Neural cell (in vitro differentiated cells): ENCODE results near the gene RGS19. TPM values are rescaled to one million over a fixed set of nuclear protein-coding genes. Genes with fewer than 3 reads are reported as not detected.

Experiments used
- H2AFZ ChIP-seq: fragments of 200-600, 300-800 bp; sonication (generic), shearing (Covaris generic); 2 replicates; pipeline ENCODE4 v1.6.0; 2014; ENCODE audit warnings: low read depth, mild to moderate bottlenecking, antibody characterized with exemption, low read length, moderate library complexity
- H3F3A ChIP-seq: fragments of 200-600 bp; shearing (Covaris generic); 2 replicates; pipeline ENCODE4 v1.6.1; 2016; ENCODE audit warnings: mild to moderate bottlenecking, moderate library complexity, mixed read lengths, antibody characterized with exemption, low read length; ENCODE audit not compliant: insufficient read depth, poor library complexity, severe bottlenecking
- H3K27ac ChIP-seq: fragments of 200-600, 300-800 bp; sonication (generic), shearing (Covaris generic); 2 replicates; pipeline ENCODE4 v1.5.1; 2014; ENCODE audit warnings: mild to moderate bottlenecking, low read length, moderate library complexity
- H3K27me3 ChIP-seq: fragments of 300-800, 200-600 bp; sonication (generic), shearing (Covaris generic); 2 replicates; pipeline ENCODE4 v1.6.0; 2014; ENCODE audit warnings: mild to moderate bottlenecking, low read depth, low read length, moderate library complexity; ENCODE audit not compliant: insufficient read depth
- H3K36me3 ChIP-seq: fragments of 300-800, 200-600 bp; sonication (generic), shearing (Covaris generic); 2 replicates; pipeline ENCODE4 v1.5.1; 2014; ENCODE audit warnings: mild to moderate bottlenecking, antibody characterized with exemption, low read length, moderate library complexity; ENCODE audit not compliant: insufficient read depth
- H3K4me2 ChIP-seq: fragments of 300-800, 200-600 bp; sonication (generic), shearing (Covaris generic); 2 replicates; pipeline ENCODE4 v1.6.0; 2014; ENCODE audit warnings: mild to moderate bottlenecking, low read length
- H3K4me3 ChIP-seq: fragments of 300-800, 200-600 bp; sonication (generic), shearing (Covaris generic); 2 replicates; pipeline ENCODE4 v1.5.1; 2014; ENCODE audit warnings: mild to moderate bottlenecking, low read length, moderate library complexity
- H3K79me2 ChIP-seq: fragments of 200-600 bp; shearing (Covaris generic); replicated peaks from 2 replicates; pipeline ENCODE4 v1.6.0; 2014; ENCODE audit warnings: mild to moderate bottlenecking, low read length, moderate library complexity; ENCODE audit not compliant: insufficient read depth
- H3K9ac ChIP-seq: fragments of 300-800, 200-600 bp; sonication (generic), shearing (Covaris generic); 2 replicates; pipeline ENCODE4 v1.6.1; 2016; ENCODE audit warnings: mild to moderate bottlenecking, low read length, mixed read lengths
- H3K9me2 ChIP-seq: fragments of 200-600 bp; shearing (Covaris generic); 2 replicates; pipeline ENCODE4 v1.6.1; 2016; ENCODE audit warnings: mild to moderate bottlenecking, low read length, mixed read lengths; ENCODE audit not compliant: insufficient read depth
- H3K9me3 ChIP-seq: fragments of 200-600, 300-800 bp; sonication (generic), shearing (Covaris generic); 2 replicates; pipeline ENCODE4 v1.6.1; 2016; ENCODE audit warnings: mild to moderate bottlenecking, mixed run types, low read length, moderate library complexity, mixed read lengths
- H4K20me1 ChIP-seq: fragments of 200-600 bp; shearing (Covaris generic); 2 replicates; pipeline ENCODE4 v1.6.1; 2016; ENCODE audit warnings: mild to moderate bottlenecking, mixed run types; ENCODE audit not compliant: insufficient read depth
- EP300 ChIP-seq: fragments of 450-650 bp; conservative IDR thresholded peaks from 2 replicates; pipeline ENCODE4 v1.6.1; 2014; ENCODE audit warnings: antibody characterized with exemption, mild to moderate bottlenecking, moderate library complexity; ENCODE audit not compliant: poor library complexity, severe bottlenecking
- EZH2 ChIP-seq: fragments of 200-600, 300-800 bp; shearing (Covaris generic), sonication (generic); IDR thresholded peaks from 2 replicates; pipeline ENCODE4 v1.6.1; 2014; ENCODE audit warnings: antibody characterized with exemption, low read length, borderline replicate concordance, mild to moderate bottlenecking; ENCODE audit not compliant: insufficient read depth, poor library complexity, severe bottlenecking
- MXI1 ChIP-seq: fragments of 450-650 bp; conservative IDR thresholded peaks from 2 replicates; pipeline ENCODE4 v1.6.1; 2014; ENCODE audit warnings: antibody characterized with exemption, mild to moderate bottlenecking; ENCODE audit not compliant: poor library complexity, severe bottlenecking
- POLR2AphosphoS5 ChIP-seq: IDR thresholded peaks from 2 replicates; pipeline ENCODE4 v1.6.1; 2012
- RAD21 ChIP-seq: fragments of 450-650 bp; conservative IDR thresholded peaks from 2 replicates; pipeline ENCODE4 v1.6.1; 2014; ENCODE audit warnings: antibody characterized with exemption, mild to moderate bottlenecking, moderate library complexity
- SMC3 ChIP-seq: fragments of 450-650 bp; conservative IDR thresholded peaks from 2 replicates; pipeline ENCODE4 v1.6.1; 2014; ENCODE audit warnings: antibody characterized with exemption, mild to moderate bottlenecking, moderate library complexity; ENCODE audit not compliant: poor library complexity
- TAF1 ChIP-seq: IDR thresholded peaks from 2 replicates; pipeline ENCODE4 v1.6.1; 2012; ENCODE audit warnings: low read depth
- polyA plus RNA-seq: library from polyadenylated mRNA; depleted of rRNA; stranded (reverse); fragments of >200 nt; gene quantifications from 2 replicates; pipeline ENCODE4 v1.2.3, GENCODE V29; 2014
- TF ChIP-seq, protein P1 (sequence below): fragments of 450-650 bp; IDR thresholded peaks from 2 replicates; pipeline ENCODE4 v1.5.1; 2014; ENCODE audit warnings: antibody characterized with exemption, mild to moderate bottlenecking, moderate library complexity; ENCODE audit not compliant: poor library complexity, severe bottlenecking
- TF ChIP-seq, protein P2 (sequence below): IDR thresholded peaks from 2 replicates; pipeline ENCODE4 v1.6.1; 2012; ENCODE audit warnings: borderline replicate concordance

The RGS19 gene
- polyA plus RNA-seq, 1 donor from 2014 or later: 3.4 TPM

DNA sequence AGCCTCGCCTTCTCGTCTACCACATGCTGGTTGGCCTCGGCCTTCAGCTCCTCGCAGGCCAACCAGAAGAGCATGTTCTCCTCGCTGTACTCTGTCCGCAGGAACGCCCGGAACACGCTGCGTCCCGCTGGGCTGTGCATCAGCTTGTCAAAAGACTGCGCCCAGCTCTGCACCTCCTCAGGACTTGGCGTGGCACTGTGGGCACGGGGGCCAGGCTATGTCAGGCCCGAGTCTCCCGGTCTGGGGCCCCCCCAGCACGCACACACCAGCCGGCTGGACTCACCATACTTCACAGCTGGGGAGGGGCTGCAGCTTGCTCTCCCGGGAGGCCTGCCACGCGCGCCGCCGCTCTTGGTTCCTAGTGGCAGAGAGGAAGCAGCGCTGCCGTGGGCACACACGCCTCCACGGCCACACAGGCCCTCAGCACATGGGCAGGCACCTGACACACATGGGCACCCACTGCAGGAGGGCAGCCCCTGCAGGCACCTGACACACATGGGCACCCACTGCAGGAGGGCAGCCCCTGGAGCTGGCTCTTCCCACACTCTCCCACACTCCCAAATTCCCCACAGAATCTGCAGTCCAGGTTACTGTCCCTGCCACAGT lies 5.0 kb downstream of the RGS19 start:
- no peak for TF ChIP-seq TAF1
- no peak for TF ChIP-seq MXI1
- no peak for TF ChIP-seq EP300
- no peak for TF ChIP-seq RAD21
- TF ChIP-seq, protein P1, sequence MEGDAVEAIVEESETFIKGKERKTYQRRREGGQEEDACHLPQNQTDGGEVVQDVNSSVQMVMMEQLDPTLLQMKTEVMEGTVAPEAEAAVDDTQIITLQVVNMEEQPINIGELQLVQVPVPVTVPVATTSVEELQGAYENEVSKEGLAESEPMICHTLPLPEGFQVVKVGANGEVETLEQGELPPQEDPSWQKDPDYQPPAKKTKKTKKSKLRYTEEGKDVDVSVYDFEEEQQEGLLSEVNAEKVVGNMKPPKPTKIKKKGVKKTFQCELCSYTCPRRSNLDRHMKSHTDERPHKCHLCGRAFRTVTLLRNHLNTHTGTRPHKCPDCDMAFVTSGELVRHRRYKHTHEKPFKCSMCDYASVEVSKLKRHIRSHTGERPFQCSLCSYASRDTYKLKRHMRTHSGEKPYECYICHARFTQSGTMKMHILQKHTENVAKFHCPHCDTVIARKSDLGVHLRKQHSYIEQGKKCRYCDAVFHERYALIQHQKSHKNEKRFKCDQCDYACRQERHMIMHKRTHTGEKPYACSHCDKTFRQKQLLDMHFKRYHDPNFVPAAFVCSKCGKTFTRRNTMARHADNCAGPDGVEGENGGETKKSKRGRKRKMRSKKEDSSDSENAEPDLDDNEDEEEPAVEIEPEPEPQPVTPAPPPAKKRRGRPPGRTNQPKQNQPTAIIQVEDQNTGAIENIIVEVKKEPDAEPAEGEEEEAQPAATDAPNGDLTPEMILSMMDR: no peak
- no peak for TF ChIP-seq SMC3
- TF ChIP-seq POLR2AphosphoS5: no peak
- TF ChIP-seq, protein P2, sequence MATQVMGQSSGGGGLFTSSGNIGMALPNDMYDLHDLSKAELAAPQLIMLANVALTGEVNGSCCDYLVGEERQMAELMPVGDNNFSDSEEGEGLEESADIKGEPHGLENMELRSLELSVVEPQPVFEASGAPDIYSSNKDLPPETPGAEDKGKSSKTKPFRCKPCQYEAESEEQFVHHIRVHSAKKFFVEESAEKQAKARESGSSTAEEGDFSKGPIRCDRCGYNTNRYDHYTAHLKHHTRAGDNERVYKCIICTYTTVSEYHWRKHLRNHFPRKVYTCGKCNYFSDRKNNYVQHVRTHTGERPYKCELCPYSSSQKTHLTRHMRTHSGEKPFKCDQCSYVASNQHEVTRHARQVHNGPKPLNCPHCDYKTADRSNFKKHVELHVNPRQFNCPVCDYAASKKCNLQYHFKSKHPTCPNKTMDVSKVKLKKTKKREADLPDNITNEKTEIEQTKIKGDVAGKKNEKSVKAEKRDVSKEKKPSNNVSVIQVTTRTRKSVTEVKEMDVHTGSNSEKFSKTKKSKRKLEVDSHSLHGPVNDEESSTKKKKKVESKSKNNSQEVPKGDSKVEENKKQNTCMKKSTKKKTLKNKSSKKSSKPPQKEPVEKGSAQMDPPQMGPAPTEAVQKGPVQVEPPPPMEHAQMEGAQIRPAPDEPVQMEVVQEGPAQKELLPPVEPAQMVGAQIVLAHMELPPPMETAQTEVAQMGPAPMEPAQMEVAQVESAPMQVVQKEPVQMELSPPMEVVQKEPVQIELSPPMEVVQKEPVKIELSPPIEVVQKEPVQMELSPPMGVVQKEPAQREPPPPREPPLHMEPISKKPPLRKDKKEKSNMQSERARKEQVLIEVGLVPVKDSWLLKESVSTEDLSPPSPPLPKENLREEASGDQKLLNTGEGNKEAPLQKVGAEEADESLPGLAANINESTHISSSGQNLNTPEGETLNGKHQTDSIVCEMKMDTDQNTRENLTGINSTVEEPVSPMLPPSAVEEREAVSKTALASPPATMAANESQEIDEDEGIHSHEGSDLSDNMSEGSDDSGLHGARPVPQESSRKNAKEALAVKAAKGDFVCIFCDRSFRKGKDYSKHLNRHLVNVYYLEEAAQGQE: no peak
- TF ChIP-seq EZH2: no peak
- H4K20me1 ChIP-seq: no peaks in the 10 kb centered on the region
- no peak overlapping the region for H3K4me3 ChIP-seq
- no peaks in the 10 kb centered on the region for H3K79me2 ChIP-seq
- H3K27me3 ChIP-seq: no peaks in the 10 kb centered on the region
- no peaks in the 10 kb centered on the region for H3F3A ChIP-seq
- no peak overlapping the region for H3K27ac ChIP-seq
- H3K4me2 ChIP-seq: no peak overlapping the region
- no peaks in the 10 kb centered on the region for H3K9me2 ChIP-seq
- H2AFZ ChIP-seq: no peak overlapping the region
- H3K9ac ChIP-seq: no peak overlapping the region
- no peaks in the 10 kb centered on the region for H3K36me3 ChIP-seq
- H3K9me3 ChIP-seq: no peaks in the 10 kb centered on the region

DNA sequence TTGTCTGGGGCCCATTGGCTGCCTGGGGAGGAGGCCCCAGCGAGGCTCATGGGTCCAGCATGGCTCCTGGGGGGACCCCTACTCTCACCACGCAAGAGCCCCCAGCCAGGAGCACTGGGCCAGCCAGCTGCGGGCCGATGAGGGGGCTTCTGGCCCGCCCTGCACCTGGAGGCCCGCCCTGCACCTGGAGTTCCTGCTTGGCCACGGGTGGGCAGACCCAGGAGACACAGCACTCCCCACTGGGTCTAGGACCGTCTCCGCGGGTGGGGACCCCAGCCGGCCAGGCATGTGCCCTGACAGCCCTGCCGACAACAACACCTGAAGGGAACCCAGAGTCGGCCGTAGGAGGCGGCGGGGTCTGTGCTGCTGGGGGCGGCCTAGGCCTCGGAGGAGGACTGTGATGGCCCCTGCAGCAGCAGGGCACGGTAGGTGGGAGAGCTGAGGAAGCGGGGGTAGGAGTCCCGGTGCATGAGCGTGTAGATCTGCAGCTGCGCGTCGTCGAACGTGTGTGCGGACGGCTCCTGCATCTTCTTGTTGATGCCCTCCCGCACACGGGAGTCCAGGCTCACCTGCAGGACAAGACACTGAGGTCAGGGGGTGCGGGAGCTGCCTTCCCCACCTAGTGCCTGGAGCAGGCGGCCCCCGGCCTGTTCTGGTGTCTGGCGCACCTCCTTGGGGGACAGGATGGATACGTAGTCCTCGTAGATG lies 5.7 kb downstream of the RGS19 start:
- H2AFZ ChIP-seq: no peak overlapping the region
- no peaks in the 10 kb centered on the region for H3K27me3 ChIP-seq
- H3K9me3 ChIP-seq: no peaks in the 10 kb centered on the region
- no peaks in the 10 kb centered on the region for H4K20me1 ChIP-seq
- no peak overlapping the region for H3K9ac ChIP-seq
- no peak overlapping the region for H3K4me2 ChIP-seq
- no peak overlapping the region for H3K27ac ChIP-seq
- no peaks in the 10 kb centered on the region for H3K36me3 ChIP-seq
- TF ChIP-seq TAF1: no peak
- TF ChIP-seq EP300: no peak
- TF ChIP-seq EZH2: no peak
- TF ChIP-seq MXI1: no peak
- TF ChIP-seq, protein P1: no peak
- TF ChIP-seq POLR2AphosphoS5: no peak
- TF ChIP-seq SMC3: no peak
- no peak for TF ChIP-seq RAD21
- TF ChIP-seq, protein P2: no peak
- no peak overlapping the region for H3K4me3 ChIP-seq
- H3K9me2 ChIP-seq: no peaks in the 10 kb centered on the region
- no peaks in the 10 kb centered on the region for H3K79me2 ChIP-seq
- H3F3A ChIP-seq: no peaks in the 10 kb centered on the region
